ENCODE measurements around the gene CTNNA1. TPM values are rescaled to one million over a fixed set of nuclear protein-coding genes. Genes with fewer than 3 reads are reported as not detected.

Gene CTNNA1
- total RNA-seq, 1 donor from 2014 or later: 397 TPM

GRCh38 chr5:138975098-138975847 is 222.0 kb downstream of the CTNNA1 start:
- peak; percentile 38 for DNase-seq (ENCODE audit: low read depth)
- H3K27me3 ChIP-seq (ENCODE audit: control insufficient read depth, insufficient read depth, low read length): no peaks in the 10 kb centered on the region
- no peaks in the 10 kb centered on the region for H3K36me3 ChIP-seq (ENCODE audit: control insufficient read depth, insufficient read depth, low read length)
- TF ChIP-seq CTCF (IDR thresholded peaks at IDR 0.05; ENCODE audit: insufficient read depth, low read length, poor library complexity, severe bottlenecking): no peak
- no peak overlapping the region for H3K4me3 ChIP-seq (ENCODE audit: low read depth, low read length)

DNA sequence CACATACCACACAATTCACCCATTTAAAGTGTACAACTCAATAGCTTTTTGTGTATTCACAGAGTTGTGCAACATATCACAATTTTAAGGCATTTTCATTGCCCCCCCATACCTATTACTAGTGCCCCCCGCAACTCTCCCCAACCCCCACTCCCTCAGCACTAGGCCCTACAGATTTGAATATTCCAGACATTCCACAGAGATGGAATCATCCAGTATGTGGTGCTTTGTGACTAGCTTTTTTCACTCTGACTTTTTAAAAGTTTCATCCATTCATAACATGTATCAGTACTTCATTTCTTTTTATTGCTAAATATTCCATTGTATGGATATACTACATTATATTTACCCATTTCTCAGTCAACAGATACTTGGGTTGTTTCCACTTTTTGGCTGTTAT is 224.9 kb downstream of the CTNNA1 start:
- no peak for DNase-seq (ENCODE audit: low read depth)
- Histone ChIP-seq H3K4me3 (ENCODE audit: low read depth, low read length) (no peak overlapping the region), H3K27me3 (ENCODE audit: control insufficient read depth, insufficient read depth, low read length) (no peaks in the 10 kb centered on the region), H3K36me3 (ENCODE audit: control insufficient read depth, insufficient read depth, low read length) (no peaks in the 10 kb centered on the region)
- TF ChIP-seq CTCF (IDR thresholded peaks at IDR 0.05; ENCODE audit: insufficient read depth, low read length, poor library complexity, severe bottlenecking): no peak

DNA sequence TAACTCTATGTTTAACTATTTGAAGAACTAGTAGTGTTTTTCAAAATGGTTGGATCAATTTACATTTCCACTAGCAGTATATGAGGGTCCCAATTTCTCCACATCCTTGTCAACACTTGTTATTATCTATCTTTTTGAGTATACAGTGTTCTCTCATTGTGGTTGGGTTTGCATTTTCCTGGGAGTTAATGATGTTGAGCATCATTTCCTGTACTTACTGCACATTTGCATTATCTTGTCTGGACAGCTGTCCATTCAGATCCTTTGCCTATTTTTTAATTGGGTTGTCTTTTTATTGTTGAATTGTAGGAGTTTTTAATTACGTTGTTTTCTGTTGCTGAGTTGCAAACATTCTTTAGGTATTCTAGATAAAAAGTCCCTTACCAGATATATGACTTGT is 225.4 kb downstream of the CTNNA1 start:
- H3K36me3 ChIP-seq (ENCODE audit: control insufficient read depth, insufficient read depth, low read length): no peaks in the 10 kb centered on the region
- TF ChIP-seq CTCF (IDR thresholded peaks at IDR 0.05; ENCODE audit: insufficient read depth, low read length, poor library complexity, severe bottlenecking): no peak
- no peak overlapping the region for H3K4me3 ChIP-seq (ENCODE audit: low read depth, low read length)
- no peak for DNase-seq (ENCODE audit: low read depth)
- H3K27me3 ChIP-seq (ENCODE audit: control insufficient read depth, insufficient read depth, low read length): no peaks in the 10 kb centered on the region

GRCh38 chr5:138979684-138980280 is 226.6 kb downstream of the CTNNA1 start:
- H3K4me3 ChIP-seq (ENCODE audit: low read depth, low read length): no peak overlapping the region
- TF ChIP-seq CTCF (IDR thresholded peaks at IDR 0.05; ENCODE audit: insufficient read depth, low read length, poor library complexity, severe bottlenecking): no peak
- H3K36me3 ChIP-seq (ENCODE audit: control insufficient read depth, insufficient read depth, low read length): no peaks in the 10 kb centered on the region
- no peaks in the 10 kb centered on the region for H3K27me3 ChIP-seq (ENCODE audit: control insufficient read depth, insufficient read depth, low read length)
- no peak for DNase-seq (ENCODE audit: low read depth)

DNA sequence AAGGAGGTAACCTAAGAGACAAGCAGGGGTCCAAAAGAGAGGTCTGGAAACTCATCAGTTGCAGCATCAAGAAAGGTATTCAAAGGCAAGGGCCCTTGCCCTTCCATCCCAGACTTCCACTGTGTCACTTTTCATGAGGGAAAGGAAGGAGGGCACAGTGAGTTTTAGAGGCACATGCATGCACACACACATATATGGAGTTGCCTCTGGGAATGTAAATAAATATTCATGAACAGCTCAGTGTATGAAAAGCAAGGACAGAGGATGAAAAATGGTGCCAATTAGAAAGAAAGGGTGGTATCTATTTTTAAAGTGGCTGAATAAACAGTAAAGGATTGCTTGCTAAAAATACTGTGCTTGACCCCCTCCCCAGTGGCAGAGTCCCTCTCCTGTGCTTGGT is 227.2 kb downstream of the CTNNA1 start:
- H3K27me3 ChIP-seq (ENCODE audit: control insufficient read depth, insufficient read depth, low read length): no peaks in the 10 kb centered on the region
- no peak for DNase-seq (ENCODE audit: low read depth)
- TF ChIP-seq CTCF (IDR thresholded peaks at IDR 0.05; ENCODE audit: insufficient read depth, low read length, poor library complexity, severe bottlenecking): no peak
- H3K36me3 ChIP-seq (ENCODE audit: control insufficient read depth, insufficient read depth, low read length): no peaks in the 10 kb centered on the region
- no peak overlapping the region for H3K4me3 ChIP-seq (ENCODE audit: low read depth, low read length)

Measured in kidney epithelial cell (primary cell).